ENCODE data around the gene FRMD4B. TPM values are rescaled to one million over a fixed set of nuclear protein-coding genes. Genes with fewer than 3 reads are reported as not detected.

The FRMD4B gene
- total and polyA plus RNA-seq, 2 experiments from 2014 or later: 6.4 to 12.8 TPM

DNA sequence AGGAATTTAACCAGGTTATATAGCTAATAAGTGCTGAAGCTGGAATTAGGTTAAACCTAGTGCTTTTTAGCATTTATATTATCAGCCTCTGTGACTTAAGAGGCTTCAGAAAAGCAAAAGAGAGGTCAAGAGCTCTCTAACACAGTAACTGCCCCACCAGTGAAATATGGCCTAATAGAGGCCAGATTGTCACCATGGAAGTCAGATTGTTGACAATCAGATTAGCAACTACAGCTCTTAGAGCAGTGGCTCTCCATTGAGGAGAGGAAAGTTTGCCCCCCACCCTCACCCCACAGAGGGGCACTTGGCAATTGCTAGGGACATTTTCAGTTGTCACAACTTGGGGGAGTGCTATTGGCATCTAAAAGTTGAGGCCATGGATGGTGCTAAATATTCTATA lies 240.2 kb downstream of the FRMD4B start:
- Mint-ChIP-seq H3K9me3 (no peaks in the 10 kb centered on the region; the same call in 2 of the 3 replicates), H3K27ac (no peak overlapping the region), H3K4me3 (no peak overlapping the region), H3K36me3 (ENCODE audit: low read depth) (no peaks in the 10 kb centered on the region), H3K4me1 (peaks cover 23% of the 10 kb centered on the region), H3K27me3 (ENCODE audit: insufficient read depth, low read depth, poor library complexity) (peaks cover 7% of the 10 kb centered on the region)
- ATAC-seq (no peak), DNase-seq (ENCODE audit: low spot score) (no peak)
- Histone ChIP-seq H3K4me1 (ENCODE audit: insufficient read depth) (peaks cover 5% of the 10 kb centered on the region), H3K27me3 (ENCODE audit: insufficient read depth) (peaks cover 49% of the 10 kb centered on the region), H3K36me3 (ENCODE audit: insufficient read depth) (no peaks in the 10 kb centered on the region), H3K4me3 (no peak overlapping the region), H3K9me2 (ENCODE audit: insufficient read depth) (no peaks in the 10 kb centered on the region), H3K79me2 (replicated peaks; ENCODE audit: insufficient read depth) (no peaks in the 10 kb centered on the region), H3K4me2 (no peak overlapping the region), H2AFZ (no peak overlapping the region), H3F3A (replicated peaks; ENCODE audit: low read depth) (0 out of 2 replicates have a peak, but pooled peaks cover 4% of the 10 kb centered on the region), H4K20me1 (replicated peaks; ENCODE audit: insufficient read depth) (no peaks in the 10 kb centered on the region; the same call in 1 of the 2 replicates), H3K27ac (ENCODE audit: low read depth) (no peak overlapping the region)
- TF ChIP-seq EZH2phosphoT487 (IDR thresholded peaks at IDR 0.05; ENCODE audit: unreplicated experiment) (no peak), NANOG (IDR thresholded peaks at IDR 0.05; ENCODE audit: borderline replicate concordance) (no peak), STAT1 (IDR thresholded peaks at IDR 0.05; ENCODE audit: unreplicated experiment) (no peak), EZH2 (IDR thresholded peaks at IDR 0.05; ENCODE audit: low read depth, unreplicated experiment) (no peak), JUNB (IDR thresholded peaks at IDR 0.05; ENCODE audit: unreplicated experiment) (no peak), ZNF331 (CRISPR knock-in tag; IDR thresholded peaks at IDR 0.05; ENCODE audit: low read depth) (no peak)
- TF ChIP-seq, protein P1, sequence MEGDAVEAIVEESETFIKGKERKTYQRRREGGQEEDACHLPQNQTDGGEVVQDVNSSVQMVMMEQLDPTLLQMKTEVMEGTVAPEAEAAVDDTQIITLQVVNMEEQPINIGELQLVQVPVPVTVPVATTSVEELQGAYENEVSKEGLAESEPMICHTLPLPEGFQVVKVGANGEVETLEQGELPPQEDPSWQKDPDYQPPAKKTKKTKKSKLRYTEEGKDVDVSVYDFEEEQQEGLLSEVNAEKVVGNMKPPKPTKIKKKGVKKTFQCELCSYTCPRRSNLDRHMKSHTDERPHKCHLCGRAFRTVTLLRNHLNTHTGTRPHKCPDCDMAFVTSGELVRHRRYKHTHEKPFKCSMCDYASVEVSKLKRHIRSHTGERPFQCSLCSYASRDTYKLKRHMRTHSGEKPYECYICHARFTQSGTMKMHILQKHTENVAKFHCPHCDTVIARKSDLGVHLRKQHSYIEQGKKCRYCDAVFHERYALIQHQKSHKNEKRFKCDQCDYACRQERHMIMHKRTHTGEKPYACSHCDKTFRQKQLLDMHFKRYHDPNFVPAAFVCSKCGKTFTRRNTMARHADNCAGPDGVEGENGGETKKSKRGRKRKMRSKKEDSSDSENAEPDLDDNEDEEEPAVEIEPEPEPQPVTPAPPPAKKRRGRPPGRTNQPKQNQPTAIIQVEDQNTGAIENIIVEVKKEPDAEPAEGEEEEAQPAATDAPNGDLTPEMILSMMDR (conservative IDR thresholded peaks at IDR 0.05; ENCODE audit: low read depth in 2 of 2): no peak
- TF ChIP-seq, protein P2, sequence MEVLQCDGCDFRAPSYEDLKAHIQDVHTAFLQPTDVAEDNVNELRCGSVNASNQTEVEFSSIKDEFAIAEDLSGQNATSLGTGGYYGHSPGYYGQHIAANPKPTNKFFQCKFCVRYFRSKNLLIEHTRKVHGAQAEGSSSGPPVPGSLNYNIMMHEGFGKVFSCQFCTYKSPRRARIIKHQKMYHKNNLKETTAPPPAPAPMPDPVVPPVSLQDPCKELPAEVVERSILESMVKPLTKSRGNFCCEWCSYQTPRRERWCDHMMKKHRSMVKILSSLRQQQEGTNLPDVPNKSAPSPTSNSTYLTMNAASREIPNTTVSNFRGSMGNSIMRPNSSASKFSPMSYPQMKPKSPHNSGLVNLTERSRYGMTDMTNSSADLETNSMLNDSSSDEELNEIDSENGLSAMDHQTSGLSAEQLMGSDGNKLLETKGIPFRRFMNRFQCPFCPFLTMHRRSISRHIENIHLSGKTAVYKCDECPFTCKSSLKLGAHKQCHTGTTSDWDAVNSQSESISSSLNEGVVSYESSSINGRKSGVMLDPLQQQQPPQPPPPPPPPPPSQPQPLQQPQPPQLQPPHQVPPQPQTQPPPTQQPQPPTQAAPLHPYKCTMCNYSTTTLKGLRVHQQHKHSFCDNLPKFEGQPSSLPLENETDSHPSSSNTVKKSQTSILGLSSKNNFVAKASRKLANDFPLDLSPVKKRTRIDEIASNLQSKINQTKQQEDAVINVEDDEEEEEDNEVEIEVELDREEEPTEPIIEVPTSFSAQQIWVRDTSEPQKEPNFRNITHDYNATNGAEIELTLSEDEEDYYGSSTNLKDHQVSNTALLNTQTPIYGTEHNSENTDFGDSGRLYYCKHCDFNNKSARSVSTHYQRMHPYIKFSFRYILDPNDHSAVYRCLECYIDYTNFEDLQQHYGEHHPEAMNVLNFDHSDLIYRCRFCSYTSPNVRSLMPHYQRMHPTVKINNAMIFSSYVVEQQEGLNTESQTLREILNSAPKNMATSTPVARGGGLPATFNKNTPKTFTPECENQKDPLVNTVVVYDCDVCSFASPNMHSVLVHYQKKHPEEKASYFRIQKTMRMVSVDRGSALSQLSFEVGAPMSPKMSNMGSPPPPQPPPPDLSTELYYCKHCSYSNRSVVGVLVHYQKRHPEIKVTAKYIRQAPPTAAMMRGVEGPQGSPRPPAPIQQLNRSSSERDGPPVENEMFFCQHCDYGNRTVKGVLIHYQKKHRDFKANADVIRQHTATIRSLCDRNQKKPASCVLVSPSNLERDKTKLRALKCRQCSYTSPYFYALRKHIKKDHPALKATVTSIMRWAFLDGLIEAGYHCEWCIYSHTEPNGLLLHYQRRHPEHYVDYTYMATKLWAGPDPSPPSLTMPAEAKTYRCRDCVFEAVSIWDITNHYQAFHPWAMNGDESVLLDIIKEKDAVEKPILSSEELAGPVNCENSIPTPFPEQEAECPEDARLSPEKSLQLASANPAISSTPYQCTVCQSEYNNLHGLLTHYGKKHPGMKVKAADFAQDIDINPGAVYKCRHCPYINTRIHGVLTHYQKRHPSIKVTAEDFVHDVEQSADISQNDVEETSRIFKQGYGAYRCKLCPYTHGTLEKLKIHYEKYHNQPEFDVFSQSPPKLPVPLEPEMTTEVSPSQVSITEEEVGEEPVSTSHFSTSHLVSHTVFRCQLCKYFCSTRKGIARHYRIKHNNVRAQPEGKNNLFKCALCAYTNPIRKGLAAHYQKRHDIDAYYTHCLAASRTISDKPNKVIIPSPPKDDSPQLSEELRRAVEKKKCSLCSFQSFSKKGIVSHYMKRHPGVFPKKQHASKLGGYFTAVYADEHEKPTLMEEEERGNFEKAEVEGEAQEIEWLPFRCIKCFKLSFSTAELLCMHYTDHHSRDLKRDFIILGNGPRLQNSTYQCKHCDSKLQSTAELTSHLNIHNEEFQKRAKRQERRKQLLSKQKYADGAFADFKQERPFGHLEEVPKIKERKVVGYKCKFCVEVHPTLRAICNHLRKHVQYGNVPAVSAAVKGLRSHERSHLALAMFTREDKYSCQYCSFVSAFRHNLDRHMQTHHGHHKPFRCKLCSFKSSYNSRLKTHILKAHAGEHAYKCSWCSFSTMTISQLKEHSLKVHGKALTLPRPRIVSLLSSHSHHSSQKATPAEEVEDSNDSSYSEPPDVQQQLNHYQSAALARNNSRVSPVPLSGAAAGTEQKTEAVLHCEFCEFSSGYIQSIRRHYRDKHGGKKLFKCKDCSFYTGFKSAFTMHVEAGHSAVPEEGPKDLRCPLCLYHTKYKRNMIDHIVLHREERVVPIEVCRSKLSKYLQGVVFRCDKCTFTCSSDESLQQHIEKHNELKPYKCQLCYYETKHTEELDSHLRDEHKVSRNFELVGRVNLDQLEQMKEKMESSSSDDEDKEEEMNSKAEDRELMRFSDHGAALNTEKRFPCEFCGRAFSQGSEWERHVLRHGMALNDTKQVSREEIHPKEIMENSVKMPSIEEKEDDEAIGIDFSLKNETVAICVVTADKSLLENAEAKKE (CRISPR knock-in tag; IDR thresholded peaks at IDR 0.05): no peak
- TF ChIP-seq, protein P3, sequence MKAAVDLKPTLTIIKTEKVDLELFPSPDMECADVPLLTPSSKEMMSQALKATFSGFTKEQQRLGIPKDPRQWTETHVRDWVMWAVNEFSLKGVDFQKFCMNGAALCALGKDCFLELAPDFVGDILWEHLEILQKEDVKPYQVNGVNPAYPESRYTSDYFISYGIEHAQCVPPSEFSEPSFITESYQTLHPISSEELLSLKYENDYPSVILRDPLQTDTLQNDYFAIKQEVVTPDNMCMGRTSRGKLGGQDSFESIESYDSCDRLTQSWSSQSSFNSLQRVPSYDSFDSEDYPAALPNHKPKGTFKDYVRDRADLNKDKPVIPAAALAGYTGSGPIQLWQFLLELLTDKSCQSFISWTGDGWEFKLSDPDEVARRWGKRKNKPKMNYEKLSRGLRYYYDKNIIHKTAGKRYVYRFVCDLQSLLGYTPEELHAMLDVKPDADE (IDR thresholded peaks at IDR 0.05): no peak
